DOHH2 (cell line): ENCODE results near the gene APOD.
"Not testable (repeated sequence)": the region's sequence is repeated elsewhere in the genome, so short reads cannot be mapped to it uniquely, and the experiment has no call there.

Experiments
- CTCF ChIP-seq: fragments of 200-600 bp; sonication (generic); IDR thresholded peaks from one replicate; pipeline ENCODE4 v1.5.1; 2014; ENCODE audit warnings: antibody characterized with exemption, mild to moderate bottlenecking, low read depth, low read length; ENCODE audit not compliant: poor library complexity, severe bottlenecking
- EZH2phosphoT487 ChIP-seq: fragments of 200-600 bp; sonication (generic); IDR thresholded peaks from 2 replicates; pipeline ENCODE4 v1.6.1; 2017; ENCODE audit warnings: borderline replicate concordance, mild to moderate bottlenecking, antibody characterized with exemption, low read length, moderate library complexity, mixed read lengths

GRCh38 chr3:195599926-195600325 lies 16.2 kb upstream of the APOD start:
- TF ChIP-seq CTCF, EZH2phosphoT487: not testable (repeated sequence)
